ENCODE results near the gene OCRL.
A peak's percentile ranks its signal among the peaks of the same experiment; 100 is the strongest.

The OCRL gene

GRCh38 chrX:129586446-129586845 is 46.4 kb downstream of the OCRL start:
- no peak for DNase-seq (ENCODE audit: low read depth)

- no peak for DNase-seq (ENCODE audit: low read depth)
Measured at GRCh38 chrX:129590596-129590995, 50.5 kb downstream of the OCRL start.

- DNase-seq (ENCODE audit: low read depth), result peak; percentile 21
Measured at GRCh38 chrX:129593137-129593536, 53.1 kb downstream of the OCRL start.

- no peak for DNase-seq (ENCODE audit: low read depth)
Measured at GRCh38 chrX:129594781-129595180, 54.7 kb downstream of the OCRL start.

GRCh38 chrX:129596077-129596476 is 56.0 kb downstream of the OCRL start:
- no peak for DNase-seq (ENCODE audit: low read depth)

DNA sequence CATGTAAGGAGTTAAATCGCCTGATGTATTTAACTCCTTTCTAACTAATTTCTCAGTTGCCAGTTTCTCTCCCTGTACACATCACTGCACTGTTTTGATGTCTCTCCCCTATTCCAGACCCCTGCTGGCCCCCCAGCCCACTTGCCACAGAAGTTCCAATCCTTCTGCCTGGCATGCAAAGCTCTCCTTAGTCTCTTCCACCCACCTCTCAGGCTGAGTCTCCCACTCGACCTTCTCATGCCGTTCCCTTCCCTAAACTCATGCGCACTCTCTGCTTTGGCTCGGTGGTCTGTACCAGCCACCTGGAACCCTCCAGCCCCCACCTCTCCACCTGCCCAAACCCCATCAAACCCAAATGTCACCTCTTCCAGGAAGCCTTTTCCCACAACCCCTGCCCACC is 57.8 kb downstream of the OCRL start:
- no peak for DNase-seq (ENCODE audit: low read depth)

DNA sequence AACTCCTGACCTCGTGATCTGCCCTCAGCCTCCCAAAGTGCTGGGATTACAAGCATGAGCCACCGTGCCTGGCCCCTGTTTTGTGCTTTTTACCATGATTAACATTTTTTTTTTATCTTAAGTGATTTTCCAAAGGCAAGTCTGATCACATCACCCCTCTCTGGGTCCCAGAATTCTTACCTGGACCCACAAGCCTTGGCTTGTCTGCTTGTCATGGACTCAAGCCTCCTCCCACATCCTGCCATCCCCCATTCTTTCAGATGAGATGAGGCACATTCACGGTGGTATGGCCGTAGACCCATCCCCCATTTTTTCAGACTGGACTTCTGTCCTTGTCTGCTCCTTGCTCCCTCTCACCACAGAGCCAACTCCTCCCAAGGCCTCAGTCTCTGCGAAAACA is 59.4 kb downstream of the OCRL start:
- DNase-seq (ENCODE audit: low read depth), result no peak

DNA sequence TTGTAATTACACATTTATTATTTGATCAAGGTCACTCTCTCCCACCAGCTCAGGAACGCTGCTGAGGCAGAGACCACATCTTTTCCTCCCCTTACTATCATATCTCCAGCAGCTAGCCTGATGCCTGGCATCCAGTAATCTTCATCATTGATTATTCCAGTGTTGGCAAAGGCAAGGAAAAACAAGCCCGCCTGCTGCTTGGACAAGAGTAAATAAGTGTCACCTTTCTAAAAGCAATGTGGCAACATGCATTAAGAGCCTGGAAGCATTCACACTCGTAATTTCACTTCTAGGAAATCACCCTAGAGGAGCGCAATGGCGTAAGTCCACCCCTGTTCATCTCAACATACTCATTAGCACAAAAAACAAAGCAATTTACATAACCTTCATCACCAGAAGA is 59.9 kb downstream of the OCRL start:
- DNase-seq (ENCODE audit: low read depth), result no peak

- DNase-seq (ENCODE audit: low read depth), result no peak
Measured at GRCh38 chrX:129600981-129601424, 60.9 kb downstream of the OCRL start.

- peak; percentile 15 for DNase-seq (ENCODE audit: low read depth)
Measured at GRCh38 chrX:129606918-129607317, 66.9 kb downstream of the OCRL start.

DNA sequence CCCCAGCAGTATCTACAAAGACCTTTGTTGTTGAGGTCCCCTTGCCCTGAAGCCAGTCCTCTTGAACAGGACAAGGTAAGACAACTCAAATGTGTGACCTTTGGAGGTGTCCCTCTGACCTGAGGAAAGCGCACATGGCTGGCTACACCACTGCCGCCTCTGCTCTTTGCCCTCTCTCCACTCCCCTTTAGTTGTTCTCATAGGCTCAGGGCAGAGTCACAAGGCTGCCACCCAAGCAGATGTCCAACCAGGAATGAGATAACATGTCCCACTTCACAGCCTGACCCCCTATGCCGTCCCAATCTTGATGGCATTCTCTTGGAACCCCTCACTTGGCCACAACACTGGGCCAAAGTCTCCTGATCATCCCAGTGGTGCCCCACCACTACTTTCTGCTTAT is 68.4 kb downstream of the OCRL start:
- DNase-seq (ENCODE audit: low read depth), result no peak

GRCh38 chrX:129609395-129609794 is 69.3 kb downstream of the OCRL start:
- no peak for DNase-seq (ENCODE audit: low read depth)

DNA sequence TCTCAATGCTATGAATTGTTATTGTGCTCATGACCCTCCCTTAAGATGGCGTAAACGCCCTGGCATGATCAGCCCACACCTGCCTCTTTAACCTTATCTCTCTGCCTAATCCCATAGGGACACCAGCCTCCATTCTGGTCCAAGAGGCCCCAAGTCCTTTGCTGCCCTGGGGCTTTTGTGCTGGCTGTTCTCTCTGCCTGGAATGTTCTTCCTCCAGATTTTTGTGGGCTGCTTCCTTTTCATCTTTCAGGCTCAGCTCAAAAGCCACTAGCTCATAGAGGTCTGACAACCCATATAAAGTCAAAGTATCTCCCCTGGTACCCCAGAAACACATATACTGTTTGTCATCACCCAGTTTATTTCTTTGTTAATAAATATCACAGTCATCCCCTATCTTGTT is 72.3 kb downstream of the OCRL start:
- no peak for DNase-seq (ENCODE audit: low read depth)

- no peak for DNase-seq (ENCODE audit: low read depth)
Measured at GRCh38 chrX:129613596-129613995, 73.5 kb downstream of the OCRL start.

DNA sequence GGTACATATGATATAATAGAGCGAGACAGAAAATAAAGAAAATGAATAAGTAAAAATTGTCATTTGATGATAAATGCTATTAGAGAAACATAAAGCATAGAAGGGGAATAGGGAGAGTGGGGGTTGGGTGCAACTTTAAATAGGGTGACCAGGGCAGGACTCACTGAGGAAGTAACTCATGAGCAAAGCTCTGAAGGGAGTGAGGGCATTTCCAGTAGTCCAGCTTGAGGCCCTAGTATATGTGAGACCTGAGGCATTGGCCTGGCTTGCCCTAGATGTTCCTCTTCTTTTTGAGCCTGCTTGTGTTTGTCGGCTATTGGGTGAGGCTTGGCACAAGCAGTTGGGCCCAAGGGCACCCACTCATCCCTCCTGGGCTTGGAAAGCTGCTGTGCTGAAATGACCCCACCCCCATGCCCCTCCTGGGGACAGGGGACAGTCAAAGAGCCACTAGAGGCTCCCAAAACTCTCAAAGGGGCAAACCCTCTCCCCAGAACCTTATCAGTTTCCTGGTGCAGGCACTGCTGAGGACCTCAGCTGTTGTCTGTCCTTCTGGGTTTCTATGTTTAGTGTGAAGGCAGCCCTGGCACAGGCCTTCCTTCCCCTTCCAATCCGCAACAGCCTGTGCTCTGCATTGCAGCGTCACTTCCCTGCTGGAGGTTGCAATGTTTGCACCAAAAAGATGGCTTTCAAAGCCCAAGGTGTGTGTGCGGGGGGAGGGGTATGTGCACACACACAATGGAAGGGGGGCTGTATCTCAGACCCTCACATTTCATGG is 74.6 kb downstream of the OCRL start:
- DNase-seq (ENCODE audit: low read depth), result no peak

DNA sequence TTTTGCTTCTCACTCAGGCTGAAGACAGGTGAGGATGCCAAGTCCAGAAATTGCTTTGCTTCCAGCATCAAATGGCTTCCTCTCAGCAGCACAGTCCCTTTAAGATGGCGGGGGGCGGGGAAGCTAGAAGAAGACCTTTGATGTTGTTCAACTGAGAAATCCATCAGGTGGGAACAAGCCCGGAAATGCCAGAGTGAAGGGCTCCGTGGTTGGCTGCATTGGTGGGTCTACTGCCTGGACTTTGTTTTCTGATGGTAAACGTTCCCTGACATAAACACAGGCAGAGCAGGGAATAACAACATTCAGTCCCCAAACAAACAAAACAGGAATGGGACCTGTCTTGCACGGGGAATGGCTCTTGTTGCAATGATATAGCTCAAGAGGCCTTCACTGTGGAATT is 77.4 kb downstream of the OCRL start:
- no peak for DNase-seq (ENCODE audit: low read depth)

- DNase-seq (ENCODE audit: low read depth), result no peak
Measured at GRCh38 chrX:129618997-129619396, 78.9 kb downstream of the OCRL start.

GRCh38 chrX:129622757-129623301 is 82.8 kb downstream of the OCRL start:
- no peak for DNase-seq (ENCODE audit: low read depth)

GRCh38 chrX:129626026-129626425 is 86.0 kb downstream of the OCRL start:
- DNase-seq (ENCODE audit: low read depth), result no peak

DNA sequence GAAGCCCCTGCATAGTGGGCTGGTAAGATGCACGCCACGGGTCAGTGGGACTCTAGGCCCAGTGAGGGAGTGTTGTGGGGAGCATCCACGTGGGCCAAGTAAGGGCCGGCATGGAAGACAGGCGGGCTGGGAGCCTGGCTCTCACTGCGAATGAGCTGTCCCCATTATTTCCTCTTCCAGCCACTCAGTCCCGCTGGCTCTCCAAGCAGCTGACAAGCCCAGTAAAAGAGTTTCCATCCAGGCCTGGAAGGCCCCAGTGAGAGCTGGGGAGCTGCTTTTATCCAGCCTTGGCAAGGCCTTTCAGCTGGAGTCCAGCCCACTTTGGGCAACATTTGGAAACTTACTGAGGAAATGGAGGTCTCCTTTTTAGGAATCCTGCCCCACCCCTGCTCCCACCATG is 89.8 kb downstream of the OCRL start:
- DNase-seq (ENCODE audit: low read depth), result no peak

DNA sequence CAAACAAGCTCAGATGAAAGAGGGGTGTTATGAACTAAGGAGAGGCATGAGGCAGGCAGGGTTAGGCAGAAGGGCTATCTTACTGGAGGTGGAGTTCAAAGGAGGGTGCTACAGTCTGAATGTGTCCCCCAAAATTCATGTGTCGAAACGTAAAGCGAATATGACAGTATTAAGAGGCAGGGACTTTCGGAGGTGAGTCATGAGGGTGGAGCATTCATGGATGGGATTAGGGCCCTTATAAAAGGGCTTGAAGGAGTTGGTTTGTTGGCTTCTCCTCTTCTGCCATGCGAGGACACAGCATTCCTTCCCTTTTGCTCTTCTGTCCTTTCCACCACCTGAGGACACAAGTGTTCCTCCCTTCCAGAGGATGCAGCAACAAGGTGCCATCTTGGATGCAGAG is 91.8 kb downstream of the OCRL start:
- DNase-seq (ENCODE audit: low read depth), result no peak

GRCh38 chrX:129632443-129632842 is 92.4 kb downstream of the OCRL start:
- no peak for DNase-seq (ENCODE audit: low read depth)

- no peak for DNase-seq (ENCODE audit: low read depth)
Measured at GRCh38 chrX:129634541-129634940, 94.5 kb downstream of the OCRL start.

GRCh38 chrX:129636175-129636681 is 96.2 kb downstream of the OCRL start:
- DNase-seq (ENCODE audit: low read depth), result no peak

Data from stromal cell of bone marrow (primary cell).